DND-41 (cell line): Measurements from ENCODE around the gene PIGU.
"Not testable (repeated sequence)": the region's sequence is repeated elsewhere in the genome, so short reads cannot be mapped to it uniquely, and the experiment has no call there.

Experiments
- ATAC-seq: fragments of 200-7000 bp; cut with Tn5 transposase; 3 replicates; pipeline ENCODE4 v1.9.1; 2021; ENCODE audit warnings: low read depth; ENCODE audit not compliant: insufficient read depth
- DNase-seq: peaks from one replicate; pipeline ENCODE4 v3.0.0-alpha.2; 2020
- H2AFZ ChIP-seq: 2 replicates; pipeline ENCODE4 v1.6.0; 2012; ENCODE audit warnings: low read depth, low read length
- H3K27ac ChIP-seq: 2 replicates; pipeline ENCODE4 v1.5.1; 2012; ENCODE audit warnings: low read length, inconsistent platforms
- H3K27me3 ChIP-seq: fragments of 200-600 bp; sonication (generic); 2 replicates; pipeline ENCODE4 v1.6.0; 2012; ENCODE audit warnings: low read length, mild to moderate bottlenecking, inconsistent platforms; ENCODE audit not compliant: insufficient read depth, poor library complexity
- H3K36me3 ChIP-seq: 2 replicates; pipeline ENCODE4 v1.5.1; 2012; ENCODE audit warnings: low read length, inconsistent platforms; ENCODE audit not compliant: insufficient read depth
- H3K4me1 ChIP-seq: 2 replicates; pipeline ENCODE4 v1.5.1; 2012; ENCODE audit warnings: mild to moderate bottlenecking, low read length; ENCODE audit not compliant: insufficient read depth
- H3K4me2 ChIP-seq: 2 replicates; pipeline ENCODE4 v1.6.0; 2012; ENCODE audit warnings: mild to moderate bottlenecking, moderate library complexity, low read length, inconsistent platforms; ENCODE audit not compliant: insufficient read depth
- H3K4me3 ChIP-seq, 2 experiments: fragments of 200-600 bp in 1 of 2; shearing (Covaris generic) in 1 of 2; 2 replicates each; pipeline ENCODE4 v1.5.1; 2012 to 2016; ENCODE audit warnings: inconsistent platforms in 2 of 2, low read length in 2 of 2, mild to moderate bottlenecking in 2 of 2, low read depth in 1 of 2, moderate library complexity in 1 of 2
- H3K79me2 ChIP-seq: 2 replicates; pipeline ENCODE4 v1.6.0; 2012; ENCODE audit warnings: low read length, inconsistent platforms; ENCODE audit not compliant: insufficient read depth
- H3K9ac ChIP-seq: 2 replicates; pipeline ENCODE4 v1.6.0; 2012; ENCODE audit warnings: low read depth, mild to moderate bottlenecking, inconsistent platforms, low read length, moderate library complexity
- H3K9me3 ChIP-seq: 2 replicates; pipeline ENCODE4 v1.5.1; 2012; ENCODE audit warnings: low read length, moderate library complexity, mild to moderate bottlenecking, inconsistent platforms; ENCODE audit not compliant: insufficient read depth, severe bottlenecking
- H4K20me1 ChIP-seq: 2 replicates; pipeline ENCODE4 v1.6.0; 2012; ENCODE audit warnings: low read length; ENCODE audit not compliant: insufficient read depth
- CTCF ChIP-seq: IDR thresholded peaks from 2 replicates; pipeline ENCODE4 v1.5.1; 2012; ENCODE audit warnings: borderline replicate concordance, low read length, moderate library complexity, mild to moderate bottlenecking; ENCODE audit not compliant: poor library complexity, severe bottlenecking; ENCODE audit errors: extremely low read depth
- EZH2 ChIP-seq: IDR thresholded peaks from 3 replicates; pipeline ENCODE4 v1.6.1; 2012; ENCODE audit warnings: borderline replicate concordance, low read depth, mild to moderate bottlenecking, moderate library complexity, low read length, inconsistent platforms; ENCODE audit not compliant: severe bottlenecking

The PIGU gene

GRCh38 chr20:34621036-34621343 is 55.9 kb downstream of the PIGU start:
- Histone ChIP-seq H3K79me2 (no peaks in the 10 kb centered on the region), H3K36me3 (peaks cover 88% of the 10 kb centered on the region), H3K4me3 (no peak overlapping the region), H3K27me3 (no peaks in the 10 kb centered on the region), H3K27ac (no peak overlapping the region), H2AFZ (no peak overlapping the region), H3K4me2 (no peak overlapping the region), H4K20me1 (no peaks in the 10 kb centered on the region), H3K9me3 (no peaks in the 10 kb centered on the region), H3K9ac (no peak overlapping the region), H3K4me1 (no peaks in the 10 kb centered on the region)
- ATAC-seq = no peak
- no peak for DNase-seq
- TF ChIP-seq EZH2 = no peak
- no peak for TF ChIP-seq CTCF

- Histone ChIP-seq H3K4me3 (no peak overlapping the region), H3K9me3 (no peaks in the 10 kb centered on the region), H3K27ac (no peak overlapping the region), H3K9ac (no peak overlapping the region), H3K4me1 (no peaks in the 10 kb centered on the region), H2AFZ (no peak overlapping the region), H3K4me2 (no peak overlapping the region), H4K20me1 (no peaks in the 10 kb centered on the region), H3K27me3 (no peaks in the 10 kb centered on the region), H3K79me2 (no peaks in the 10 kb centered on the region), H3K36me3 (peaks cover 93% of the 10 kb centered on the region)
- no peak for TF ChIP-seq EZH2
- DNase-seq = no peak
- ATAC-seq = no peak
These were observed 58.2 kb downstream of the PIGU start for GRCh38 chr20:34618676-34619075.

- H3K9ac ChIP-seq, H3K27me3 ChIP-seq, H3K4me3 ChIP-seq, DNase-seq, ATAC-seq, H4K20me1 ChIP-seq, H2AFZ ChIP-seq, H3K4me1 ChIP-seq, H3K79me2 ChIP-seq, H3K27ac ChIP-seq, H3K4me2 ChIP-seq, H3K9me3 ChIP-seq: not testable (repeated sequence)
- H3K36me3 ChIP-seq = peaks cover 91% of the 10 kb centered on the region
These were observed 60.0 kb downstream of the PIGU start for GRCh38 chr20:34616913-34617312.

- ATAC-seq = no peak
- Histone ChIP-seq H3K4me3 (no peak overlapping the region), H2AFZ (no peak overlapping the region), H3K27ac (no peak overlapping the region), H3K9me3 (no peaks in the 10 kb centered on the region), H3K79me2 (no peaks in the 10 kb centered on the region), H3K4me2 (no peak overlapping the region), H3K4me1 (no peaks in the 10 kb centered on the region), H3K27me3 (no peaks in the 10 kb centered on the region), H3K9ac (no peak overlapping the region), H4K20me1 (no peaks in the 10 kb centered on the region), H3K36me3 (peaks cover 81% of the 10 kb centered on the region)
- no peak for TF ChIP-seq CTCF
- no peak for TF ChIP-seq EZH2
- no peak for DNase-seq
These were observed 61.4 kb downstream of the PIGU start for GRCh38 chr20:34615477-34615876.

GRCh38 chr20:34611976-34612375 is 64.9 kb downstream of the PIGU start:
- H4K20me1 ChIP-seq, H2AFZ ChIP-seq, H3K4me1 ChIP-seq, H3K27ac ChIP-seq, H3K79me2 ChIP-seq, DNase-seq, H3K27me3 ChIP-seq, H3K4me2 ChIP-seq, H3K9ac ChIP-seq, H3K9me3 ChIP-seq, ATAC-seq, H3K4me3 ChIP-seq: not testable (repeated sequence)
- peaks cover 57% of the 10 kb centered on the region for H3K36me3 ChIP-seq
